ENCODE results near the gene RETREG2.

RETREG2 gene

GRCh38 chr2:219169930-219170654, 8.0 kb upstream of the RETREG2 start, which contains the start of gene SLC23A3:
TSS of gene SLC23A3 (minus strand) at chr2:219170029. CDS start at chr2:219169984, 45 bp downstream.
- no peak for DNase-seq (ENCODE audit: low read depth, low spot score)

- DNase-seq (ENCODE audit: low read depth, low spot score), result no peak
Observed at GRCh38 chr2:219171231-219171651, 6.8 kb upstream of the RETREG2 start.

GRCh38 chr2:219172231-219173154, 5.6 kb upstream of the RETREG2 start:
- no peak for DNase-seq (ENCODE audit: low read depth, low spot score)

- DNase-seq (ENCODE audit: low read depth, low spot score), result no peak
Observed at GRCh38 chr2:219173176-219173575, 4.9 kb upstream of the RETREG2 start.

GRCh38 chr2:219174146-219174545, 3.9 kb upstream of the RETREG2 start:
- DNase-seq (ENCODE audit: low read depth, low spot score), result no peak

- no peak for DNase-seq (ENCODE audit: low read depth, low spot score)
Observed at GRCh38 chr2:219174801-219175200, 3.3 kb upstream of the RETREG2 start.

- DNase-seq (ENCODE audit: low read depth, low spot score), result no peak
Observed at GRCh38 chr2:219175486-219175885, 2.6 kb upstream of the RETREG2 start.

- DNase-seq (ENCODE audit: low read depth, low spot score), result no peak
Observed at GRCh38 chr2:219175928-219176817, 1.9 kb upstream of the RETREG2 start.

- no peak for DNase-seq (ENCODE audit: low read depth, low spot score)
Observed at GRCh38 chr2:219176818-219177551, 1.1 kb upstream of the RETREG2 start, which contains the start of gene CNPPD1. TSS of gene CNPPD1 (minus strand) at chr2:219176925. CDS start at chr2:219176828, 97 bp downstream.

GRCh38 chr2:219178377-219179175, 501 bp downstream of the RETREG2 start:
- DNase-seq (ENCODE audit: low read depth, low spot score), result no peak

GRCh38 chr2:219179601-219180465, 1.8 kb downstream of the RETREG2 start:
- DNase-seq (ENCODE audit: low read depth, low spot score), result no peak

- no peak for DNase-seq (ENCODE audit: low read depth, low spot score)
Observed at GRCh38 chr2:219180961-219181360, 2.9 kb downstream of the RETREG2 start.

GRCh38 chr2:219181531-219181930, 3.5 kb downstream of the RETREG2 start:
- no peak for DNase-seq (ENCODE audit: low read depth, low spot score)

- no peak for DNase-seq (ENCODE audit: low read depth, low spot score)
Observed at GRCh38 chr2:219182331-219183150, 4.5 kb downstream of the RETREG2 start.

GRCh38 chr2:219183151-219183772, 5.2 kb downstream of the RETREG2 start:
- DNase-seq (ENCODE audit: low read depth, low spot score), result no peak

- no peak for DNase-seq (ENCODE audit: low read depth, low spot score)
Observed at GRCh38 chr2:219184121-219184520, 6.0 kb downstream of the RETREG2 start.

GRCh38 chr2:219186754-219187456, 8.8 kb downstream of the RETREG2 start:
- no peak for DNase-seq (ENCODE audit: low read depth, low spot score)

Data from iPS DF 19.7 (cell line).